Muscle layer of colon (tissue), 2 donors: ENCODE data around the gene GABRG3.

Experiments
- H3K27ac ChIP-seq: one replicate; pipeline ENCODE4 v1.7.0; 2013; ENCODE audit warnings: low read depth, mild to moderate bottlenecking, low read length, moderate library complexity
- H3K27me3 ChIP-seq, 2 donors: one replicate each; pipeline ENCODE4 v1.7.0; 2013; ENCODE audit warnings: low read length in 2 of 2, mild to moderate bottlenecking in 2 of 2; ENCODE audit not compliant: insufficient read depth in 2 of 2, control insufficient read depth in 1 of 2
- H3K36me3 ChIP-seq: one replicate; pipeline ENCODE4 v1.7.0; 2013; ENCODE audit warnings: mild to moderate bottlenecking, low read length; ENCODE audit not compliant: insufficient read depth
- H3K4me1 ChIP-seq: one replicate; pipeline ENCODE4 v1.7.0; 2013; ENCODE audit warnings: mild to moderate bottlenecking, low read length; ENCODE audit not compliant: insufficient read depth
- H3K4me3 ChIP-seq, 2 donors: one replicate each; pipeline ENCODE4 v1.7.0; 2013; ENCODE audit warnings: low read length in 2 of 2, low read depth in 1 of 2, mild to moderate bottlenecking in 1 of 2, moderate library complexity in 1 of 2
- H3K9ac ChIP-seq: one replicate; pipeline ENCODE4 v1.7.0; 2013; ENCODE audit warnings: low read length
- H3K9me3 ChIP-seq: one replicate; pipeline ENCODE4 v1.7.0; 2013; ENCODE audit warnings: mild to moderate bottlenecking, low read length
- donor health status: abdominal sarcoma.
- donor health status: Adenocarcinoma of cecum.

GABRG3 gene

DNA sequence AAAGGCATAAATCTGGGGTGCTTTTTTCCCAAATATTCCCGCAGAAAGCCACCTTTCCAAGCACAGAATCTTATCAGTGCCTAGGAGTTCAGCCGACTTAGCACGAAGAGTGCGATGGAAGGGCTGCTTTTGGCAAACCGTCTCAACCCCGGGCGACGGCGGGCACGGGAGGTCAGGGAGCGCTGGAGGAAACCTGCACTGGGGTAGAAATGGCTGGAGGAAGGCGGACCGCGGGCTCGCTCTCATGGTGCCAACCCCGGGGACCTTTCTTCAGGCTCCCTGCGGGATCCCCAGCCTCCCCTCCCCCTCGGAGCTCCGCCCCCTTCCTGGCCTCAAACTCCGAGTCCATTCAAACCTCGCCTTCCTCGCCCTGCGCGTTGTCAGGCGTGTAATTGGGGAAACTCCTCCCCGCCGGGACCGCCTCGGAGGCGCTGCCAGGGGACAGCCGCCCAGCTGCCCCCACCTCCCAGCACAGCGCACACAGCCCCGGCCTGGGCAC lies at the start of gene GABRG3:
GABRG3 (plus strand) TSS at position 470 of the 499 bp plus-strand sequence.
- Histone ChIP-seq H3K27me3 (peaks cover 0 to 4% of the 10 kb centered on the region in 2 donors), H3K36me3 (no peaks in the 10 kb centered on the region), H3K9ac (no peak within 1 kb of the TSS), H3K4me1 (no peaks in the 10 kb centered on the region), H3K27ac (no peak within 1 kb of the TSS), H3K4me3 (no peak within 1 kb of the TSS), H3K9me3 (no peaks in the 10 kb centered on the region)

GRCh38 chr15:26921433-26921832 lies 49.5 kb upstream of the GABRG3 start:
- no peaks in the 10 kb centered on the region for H3K36me3 ChIP-seq
- no peaks in the 10 kb centered on the region for H3K4me1 ChIP-seq
- no peak overlapping the region for H3K9ac ChIP-seq
- no peak overlapping the region for H3K27ac ChIP-seq
- H3K4me3 ChIP-seq = no peak overlapping the region
- no peaks in the 10 kb centered on the region for H3K9me3 ChIP-seq
- H3K27me3 ChIP-seq = no peaks in the 10 kb centered on the region

DNA sequence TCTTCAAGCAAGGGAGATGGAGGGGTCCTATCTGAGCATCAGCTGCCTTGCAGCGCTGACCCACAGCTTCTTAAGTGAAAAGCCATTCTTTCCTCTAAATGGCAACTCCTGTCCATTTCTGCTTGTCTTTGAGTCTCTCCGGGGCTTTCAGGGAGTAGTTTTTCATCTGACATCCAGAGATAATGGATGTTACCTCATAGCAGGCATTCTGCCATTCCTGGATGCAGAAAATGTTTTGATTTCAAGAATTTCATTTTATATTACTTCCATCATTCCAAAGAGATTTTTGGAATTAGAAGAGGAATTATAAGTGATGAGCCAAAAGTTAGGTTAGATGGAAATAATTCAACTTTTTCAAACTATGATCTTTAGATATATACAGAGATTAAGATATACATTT lies 44.9 kb upstream of the GABRG3 start:
- Histone ChIP-seq H3K27me3 (no peaks in the 10 kb centered on the region), H3K4me1 (no peaks in the 10 kb centered on the region), H3K27ac (no peak overlapping the region), H3K4me3 (no peak overlapping the region), H3K36me3 (no peaks in the 10 kb centered on the region), H3K9ac (no peak overlapping the region), H3K9me3 (no peaks in the 10 kb centered on the region)

DNA sequence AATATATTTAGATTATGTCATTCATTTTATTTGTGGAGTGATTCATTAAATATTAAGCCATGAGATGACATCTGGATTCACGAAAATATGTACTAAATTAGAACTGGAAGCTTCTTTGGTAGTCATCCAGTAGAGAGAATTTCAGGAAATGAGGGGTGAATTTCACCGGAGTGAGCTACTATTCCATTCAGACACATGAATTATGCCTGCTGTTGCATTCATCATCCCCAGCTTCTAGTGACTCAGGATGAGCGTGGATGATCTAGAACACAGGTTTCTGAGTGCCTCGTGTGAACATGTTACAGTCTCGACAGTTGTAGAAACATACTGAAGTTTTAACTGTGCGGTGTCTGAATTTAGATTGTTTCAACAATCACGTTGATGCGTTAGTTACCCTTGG lies 42.9 kb upstream of the GABRG3 start:
- Histone ChIP-seq H3K9ac (no peak overlapping the region), H3K4me1 (no peaks in the 10 kb centered on the region), H3K27me3 (no peaks in the 10 kb centered on the region), H3K4me3 (no peak overlapping the region), H3K27ac (no peak overlapping the region), H3K36me3 (no peaks in the 10 kb centered on the region), H3K9me3 (no peaks in the 10 kb centered on the region)

GRCh38 chr15:26929588-26929987 lies 41.4 kb upstream of the GABRG3 start:
- H3K36me3 ChIP-seq = no peaks in the 10 kb centered on the region
- no peak overlapping the region for H3K27ac ChIP-seq
- no peaks in the 10 kb centered on the region for H3K9me3 ChIP-seq
- no peaks in the 10 kb centered on the region for H3K4me1 ChIP-seq
- no peak overlapping the region for H3K9ac ChIP-seq
- H3K27me3 ChIP-seq = no peaks in the 10 kb centered on the region
- H3K4me3 ChIP-seq = no peak overlapping the region

DNA sequence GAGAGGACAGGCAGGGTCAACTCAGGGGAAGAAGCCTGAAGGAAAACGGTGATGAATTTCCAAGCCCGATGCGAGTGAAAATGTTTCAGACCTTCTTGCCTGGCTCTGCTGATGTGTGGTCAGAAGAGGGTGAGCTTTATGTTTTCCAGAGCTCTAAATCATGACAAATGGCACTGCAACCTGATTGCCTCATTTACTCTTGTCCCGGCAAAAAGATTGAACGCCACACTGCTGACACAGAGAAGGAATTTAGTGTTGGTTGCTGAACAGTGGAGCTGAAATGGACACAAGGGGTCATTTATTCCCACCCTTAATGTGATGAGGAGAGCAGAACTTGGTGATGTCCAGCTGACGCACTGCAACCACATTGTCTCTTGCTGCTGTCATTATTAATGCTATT lies 36.1 kb upstream of the GABRG3 start:
- no peak overlapping the region for H3K9ac ChIP-seq
- no peaks in the 10 kb centered on the region for H3K4me1 ChIP-seq
- H3K4me3 ChIP-seq = no peak overlapping the region
- no peaks in the 10 kb centered on the region for H3K36me3 ChIP-seq
- no peak overlapping the region for H3K27ac ChIP-seq
- no peaks in the 10 kb centered on the region for H3K27me3 ChIP-seq
- no peaks in the 10 kb centered on the region for H3K9me3 ChIP-seq

DNA sequence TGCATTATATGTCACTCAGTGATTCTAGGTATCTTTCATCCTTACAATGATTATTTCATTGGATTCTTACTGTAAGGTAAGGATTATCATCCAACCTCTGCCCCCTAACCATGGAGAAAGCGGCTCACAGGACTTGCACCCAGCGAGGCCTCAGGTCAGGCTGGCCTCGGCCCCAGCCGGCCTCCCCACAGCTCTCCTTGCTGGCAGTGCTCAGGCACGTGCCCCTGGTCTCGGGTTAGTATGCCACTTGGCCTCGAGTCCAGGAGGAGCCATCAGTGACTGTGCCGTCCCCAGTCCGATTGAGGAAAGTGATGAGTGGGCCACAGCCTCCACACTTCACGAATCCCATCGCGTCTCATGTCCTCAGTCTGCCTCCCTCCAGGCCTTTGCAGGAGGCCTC lies 35.7 kb upstream of the GABRG3 start:
- H3K9ac ChIP-seq = no peak overlapping the region
- no peaks in the 10 kb centered on the region for H3K4me1 ChIP-seq
- no peaks in the 10 kb centered on the region for H3K36me3 ChIP-seq
- no peaks in the 10 kb centered on the region for H3K9me3 ChIP-seq
- no peak overlapping the region for H3K27ac ChIP-seq
- no peak overlapping the region for H3K4me3 ChIP-seq
- no peaks in the 10 kb centered on the region for H3K27me3 ChIP-seq

DNA sequence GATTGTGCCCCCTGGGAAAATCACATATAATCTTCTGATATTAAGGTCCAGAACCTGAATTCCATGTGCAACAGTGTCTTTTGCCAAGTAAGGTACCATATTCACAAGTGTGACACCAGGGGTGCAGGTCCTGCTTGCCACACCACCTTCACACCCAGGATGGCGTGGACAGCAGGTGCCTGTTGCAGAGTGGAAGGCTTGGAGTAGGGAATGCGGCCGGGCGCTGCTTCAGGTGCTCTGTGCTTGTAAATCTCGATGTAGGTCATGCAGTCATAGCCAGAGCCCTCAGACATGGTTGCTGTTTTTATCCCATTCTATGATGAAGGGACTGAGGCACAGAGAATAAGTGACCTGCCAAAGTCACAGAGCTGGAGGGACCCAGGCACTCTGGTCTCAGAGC lies 34.5 kb upstream of the GABRG3 start:
- H3K4me1 ChIP-seq = no peaks in the 10 kb centered on the region
- no peaks in the 10 kb centered on the region for H3K9me3 ChIP-seq
- H3K4me3 ChIP-seq = no peak overlapping the region
- no peaks in the 10 kb centered on the region for H3K36me3 ChIP-seq
- no peak overlapping the region for H3K9ac ChIP-seq
- H3K27ac ChIP-seq = no peak overlapping the region
- no peaks in the 10 kb centered on the region for H3K27me3 ChIP-seq

GRCh38 chr15:26937134-26937533 lies 33.8 kb upstream of the GABRG3 start:
- H3K9me3 ChIP-seq = no peaks in the 10 kb centered on the region
- no peaks in the 10 kb centered on the region for H3K27me3 ChIP-seq
- H3K4me3 ChIP-seq = no peak overlapping the region
- no peaks in the 10 kb centered on the region for H3K36me3 ChIP-seq
- no peak overlapping the region for H3K9ac ChIP-seq
- H3K4me1 ChIP-seq = no peaks in the 10 kb centered on the region
- no peak overlapping the region for H3K27ac ChIP-seq

GRCh38 chr15:26939398-26939797 lies 31.6 kb upstream of the GABRG3 start:
- H3K4me1 ChIP-seq = no peaks in the 10 kb centered on the region
- H3K27ac ChIP-seq = no peak overlapping the region
- H3K4me3 ChIP-seq = no peak overlapping the region
- no peaks in the 10 kb centered on the region for H3K36me3 ChIP-seq
- H3K9ac ChIP-seq = no peak overlapping the region
- no peaks in the 10 kb centered on the region for H3K27me3 ChIP-seq
- H3K9me3 ChIP-seq = no peaks in the 10 kb centered on the region

GRCh38 chr15:26941489-26941888 lies 29.5 kb upstream of the GABRG3 start:
- Histone ChIP-seq H3K27ac (no peak overlapping the region), H3K9ac (no peak overlapping the region), H3K36me3 (no peaks in the 10 kb centered on the region), H3K4me3 (no peak overlapping the region), H3K27me3 (no peaks in the 10 kb centered on the region), H3K9me3 (no peaks in the 10 kb centered on the region), H3K4me1 (no peaks in the 10 kb centered on the region)

DNA sequence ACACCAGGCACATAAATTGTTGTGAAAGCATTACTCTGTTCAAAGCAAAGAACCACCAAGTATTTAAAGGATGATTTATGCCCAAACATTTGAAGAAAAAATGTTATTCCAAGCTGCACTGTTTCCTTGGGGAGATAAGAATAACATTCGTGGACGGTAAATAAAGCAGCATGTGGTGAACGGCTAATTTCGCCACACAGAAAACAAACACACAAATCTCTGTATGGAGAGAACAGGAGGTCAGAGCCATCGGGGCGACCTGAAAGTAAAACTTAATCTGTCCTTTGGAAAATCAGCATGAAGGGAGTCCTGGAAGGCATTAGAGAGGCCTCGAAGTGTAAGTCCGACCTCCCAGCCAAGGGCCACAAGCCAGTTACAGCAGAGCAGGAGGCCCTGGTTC lies 27.1 kb upstream of the GABRG3 start:
- Histone ChIP-seq H3K36me3 (no peaks in the 10 kb centered on the region), H3K9me3 (no peaks in the 10 kb centered on the region), H3K27me3 (no peaks in the 10 kb centered on the region), H3K4me1 (no peaks in the 10 kb centered on the region), H3K9ac (no peak overlapping the region), H3K4me3 (no peak overlapping the region), H3K27ac (no peak overlapping the region)
